PC-3 (cell line): ENCODE results near the gene PADI4.

Experiments used
- CTCF ChIP-seq: fragments of 300-600 bp; sonication (generic); conservative IDR thresholded peaks from 2 replicates; pipeline ENCODE4 v1.5.1; 2017; ENCODE audit warnings: antibody characterized with exemption, low read depth, mild to moderate bottlenecking, low read length
- EZH2 ChIP-seq: fragments of 300-600 bp; sonication (generic); IDR thresholded peaks from one replicate; pipeline ENCODE4 v1.6.1; 2017; ENCODE audit warnings: antibody characterized with exemption, mild to moderate bottlenecking, low read length; ENCODE audit not compliant: unreplicated experiment
- EZH2phosphoT487 ChIP-seq: fragments of 300-600 bp; sonication (generic); IDR thresholded peaks from 2 replicates; pipeline ENCODE4 v1.6.1; 2018; ENCODE audit warnings: mild to moderate bottlenecking, antibody characterized with exemption, low read length, borderline replicate concordance

- TF ChIP-seq CTCF (no peak), EZH2 (no peak), EZH2phosphoT487 (no peak)
Measured at GRCh38 chr1:17361687-17362086, 53.7 kb downstream of the PADI4 start.
